GDM1 (cell line): ENCODE measurements around the gene DNAAF3.
"Not testable (repeated sequence)": the region's sequence is repeated elsewhere in the genome, so short reads cannot be mapped to it uniquely, and the experiment has no call there.

Experiments
- DNase-seq: peaks from one replicate; lab custom pipeline; 2025; lab: John Stamatoyannopoulos, UW

The DNAAF3 gene

GRCh38 chr19:55175117-55175867 lies 8.9 kb upstream of the DNAAF3 start:
- DNase-seq: no peak

- DNase-seq: no peak
Observed at GRCh38 chr19:55174425-55175116, 8.2 kb upstream of the DNAAF3 start.

GRCh38 chr19:55173714-55174409 lies 7.4 kb upstream of the DNAAF3 start:
- peak; percentile 63 for DNase-seq

- no peak for DNase-seq
Observed at GRCh38 chr19:55173186-55173713, 6.8 kb upstream of the DNAAF3 start.

- DNase-seq: no peak
Observed at GRCh38 chr19:55172741-55173140, 6.3 kb upstream of the DNAAF3 start.

- not testable (repeated sequence) for DNase-seq
Observed at GRCh38 chr19:55172318-55172717, 5.9 kb upstream of the DNAAF3 start.

- DNase-seq: no peak
Observed at GRCh38 chr19:55171440-55171839, 5.0 kb upstream of the DNAAF3 start.

- DNase-seq: no peak
Observed at GRCh38 chr19:55169136-55169535, 2.7 kb upstream of the DNAAF3 start.

GRCh38 chr19:55165952-55166529 lies 372 bp downstream of the DNAAF3 start:
- peak; percentile 84 for DNase-seq

GRCh38 chr19:55161571-55162322 lies 4.7 kb downstream of the DNAAF3 start:
- no peak for DNase-seq

GRCh38 chr19:55160986-55161365 lies 5.4 kb downstream of the DNAAF3 start:
- DNase-seq: no peak

- peak; percentile 88 for DNase-seq
Observed at GRCh38 chr19:55160128-55160985, 6.1 kb downstream of the DNAAF3 start.

- DNase-seq: no peak
Observed at GRCh38 chr19:55158848-55159749, 7.3 kb downstream of the DNAAF3 start.

GRCh38 chr19:55158423-55158822 lies 8.0 kb downstream of the DNAAF3 start:
- DNase-seq: no peak

- no peak for DNase-seq
Observed at GRCh38 chr19:55157064-55157908, 9.1 kb downstream of the DNAAF3 start, which contains the start of gene TNNI3. TNNI3 (minus strand) TSS chr19:55157732; CDS start chr19:55157589, 143 bp downstream.

GRCh38 chr19:55156202-55157063 lies 10.0 kb downstream of the DNAAF3 start:
- DNase-seq: no peak

GRCh38 chr19:55155784-55156183 lies 10.6 kb downstream of the DNAAF3 start:
- not testable (repeated sequence) for DNase-seq
